GM15510 (cell line): ENCODE results near the gene CD58.

Experiments used
- POLR2A ChIP-seq: IDR thresholded peaks from 3 replicates; pipeline ENCODE4 v1.6.1; 2011; ENCODE audit warnings: borderline replicate concordance; ENCODE audit not compliant: insufficient read length; ENCODE audit errors: extremely low read depth

Gene CD58

DNA sequence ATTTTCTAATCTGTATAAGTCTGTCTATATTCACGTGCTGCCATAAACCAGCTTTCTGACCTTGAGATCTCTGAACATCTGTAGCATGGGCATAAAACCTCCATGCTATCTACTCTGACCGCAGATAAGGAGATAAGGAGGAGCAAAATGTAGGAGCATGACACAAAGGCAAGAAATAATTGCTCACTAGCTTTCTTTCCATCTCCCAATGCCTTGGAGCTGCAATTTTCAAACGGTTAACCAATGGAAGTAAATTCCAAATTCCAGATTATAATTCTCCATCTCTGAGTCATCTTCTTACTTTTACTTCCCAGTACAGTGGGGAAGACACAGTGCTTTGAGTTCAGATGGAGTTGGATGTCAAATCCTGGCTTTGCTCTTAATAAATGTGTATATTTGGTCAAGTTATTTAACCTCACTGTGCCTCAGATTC, 41.6 kb downstream of the CD58 start:
- TF ChIP-seq POLR2A = no peak

DNA sequence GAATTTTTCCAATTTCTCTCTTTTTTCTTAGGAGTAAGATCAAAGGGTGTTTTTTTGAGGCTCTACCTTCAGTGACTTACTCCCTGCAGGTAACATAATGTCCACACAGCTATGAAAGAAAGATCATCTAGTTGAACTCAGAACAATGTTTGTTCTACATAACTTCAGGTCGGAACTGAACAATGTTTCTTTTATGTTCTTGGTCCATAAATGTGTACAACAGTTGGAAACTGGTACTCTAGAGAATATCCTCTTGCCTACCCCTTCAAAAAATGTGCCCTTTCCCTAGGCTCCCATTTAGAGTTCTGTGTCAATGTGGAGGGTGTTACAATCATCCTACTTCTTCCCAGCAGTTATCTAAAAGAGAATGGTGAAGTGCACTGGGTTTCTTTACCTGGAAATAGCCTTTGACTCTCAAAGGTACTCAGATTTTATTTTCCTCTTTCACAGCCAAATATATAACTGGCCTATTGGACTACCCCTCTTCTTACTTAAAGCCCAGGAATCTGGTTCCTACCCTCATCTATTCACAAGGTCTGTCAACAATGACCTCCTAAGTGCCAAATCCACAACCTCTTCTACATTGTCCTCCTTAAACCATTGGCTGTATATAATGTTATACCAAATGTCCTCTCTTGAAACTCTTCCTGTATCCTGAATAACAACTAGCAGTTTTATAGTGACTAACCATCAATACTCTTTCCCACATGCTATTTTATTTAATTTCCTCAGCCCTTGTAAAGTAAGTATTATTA, 42.3 kb downstream of the CD58 start:
- TF ChIP-seq POLR2A = no peak

DNA sequence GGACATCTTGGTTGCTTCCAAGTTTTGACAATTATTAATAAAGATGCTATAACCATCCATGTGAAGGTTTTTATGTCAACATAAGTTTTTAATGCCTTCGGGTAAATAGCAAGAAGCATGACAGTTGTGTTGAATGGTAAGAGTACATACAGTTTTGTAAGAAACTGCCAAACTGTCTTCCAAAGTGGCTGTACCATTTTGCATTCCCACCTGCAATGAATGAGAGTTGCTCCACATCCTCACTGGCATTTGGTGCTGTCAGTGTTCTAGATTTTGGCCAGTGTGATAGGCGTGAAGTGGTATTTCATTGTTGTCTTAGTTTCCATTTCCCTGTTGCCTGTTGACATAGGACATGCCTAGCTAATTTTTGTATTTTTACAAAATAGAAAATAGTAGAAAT, 45.4 kb downstream of the CD58 start:
- no peak for TF ChIP-seq POLR2A

DNA sequence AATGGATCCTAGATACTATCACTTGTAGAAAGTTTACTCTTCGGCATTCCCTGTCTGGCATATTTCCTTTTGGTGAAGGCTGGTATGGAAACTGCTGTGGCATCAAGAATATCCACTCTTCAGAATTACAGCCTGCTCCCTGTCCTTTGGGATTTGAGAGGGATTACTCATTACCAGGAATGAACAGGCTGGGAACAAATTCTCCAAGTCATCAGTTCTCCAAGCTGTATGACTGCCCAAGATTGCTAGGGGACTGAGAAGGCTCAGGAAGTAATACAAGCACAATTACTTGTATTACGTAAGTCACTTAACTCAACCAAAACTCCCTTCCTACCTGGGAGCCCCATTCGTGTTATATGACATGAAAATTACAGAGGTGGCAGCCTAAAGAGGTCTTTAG, 49.6 kb downstream of the CD58 start:
- no peak for TF ChIP-seq POLR2A

DNA sequence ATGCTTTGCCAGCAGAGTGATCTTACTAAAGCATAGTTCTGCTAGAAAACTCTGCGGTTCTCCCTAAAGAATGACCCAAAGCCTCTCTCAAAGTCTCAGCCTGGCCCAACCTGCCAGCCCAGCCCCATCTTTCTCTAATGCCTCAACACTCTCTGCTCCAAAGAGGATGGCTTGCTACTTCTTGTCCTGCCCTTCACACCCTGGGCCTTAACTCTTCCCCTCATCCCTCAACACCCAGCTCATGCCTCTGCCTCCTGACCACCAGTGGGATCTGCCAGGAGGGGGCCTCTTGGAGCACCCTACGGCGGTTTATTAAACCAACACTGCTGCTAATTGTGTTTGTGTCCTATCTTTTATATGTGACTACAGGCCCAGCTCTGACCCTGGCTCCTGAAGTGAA, 52.4 kb downstream of the CD58 start:
- no peak for TF ChIP-seq POLR2A

DNA sequence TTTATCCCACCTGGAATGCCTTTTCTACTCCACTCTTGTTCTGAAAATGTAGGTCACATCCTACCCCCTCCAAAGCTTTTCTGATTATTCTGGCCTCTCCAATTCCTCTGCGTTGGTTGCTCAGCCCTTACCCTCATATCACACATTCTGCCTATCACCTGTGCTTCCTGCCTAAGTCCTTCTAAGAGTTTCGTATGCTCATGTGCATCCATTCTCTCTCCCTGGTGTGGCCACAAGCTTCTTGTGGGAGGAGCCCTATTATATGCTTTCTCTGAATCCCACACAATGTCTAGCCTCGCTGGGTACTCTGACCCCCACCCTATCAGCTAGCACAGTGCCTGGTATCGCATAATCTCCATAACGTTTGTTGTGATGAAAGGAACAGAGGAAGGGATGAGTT, 54.2 kb downstream of the CD58 start:
- no peak for TF ChIP-seq POLR2A

DNA sequence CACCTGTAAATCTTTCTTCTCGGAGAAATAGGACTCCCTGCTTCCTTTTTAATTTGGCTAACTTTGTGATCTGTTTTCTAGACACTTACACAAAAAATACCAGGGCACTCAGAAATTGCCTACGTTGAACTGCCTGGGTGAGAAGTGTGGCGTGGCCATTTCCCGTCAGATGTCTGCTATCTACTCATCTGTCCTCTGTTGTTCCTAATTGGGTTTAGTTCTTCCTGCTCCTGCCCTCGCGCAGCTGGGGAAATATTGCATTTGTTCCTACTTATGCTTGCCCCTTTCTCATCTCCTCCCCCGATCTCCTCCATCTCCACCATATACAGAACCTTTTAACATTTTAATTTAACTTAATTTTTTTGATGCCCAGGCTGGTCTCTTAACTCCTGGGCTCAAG, 55.1 kb downstream of the CD58 start:
- TF ChIP-seq POLR2A = no peak

DNA sequence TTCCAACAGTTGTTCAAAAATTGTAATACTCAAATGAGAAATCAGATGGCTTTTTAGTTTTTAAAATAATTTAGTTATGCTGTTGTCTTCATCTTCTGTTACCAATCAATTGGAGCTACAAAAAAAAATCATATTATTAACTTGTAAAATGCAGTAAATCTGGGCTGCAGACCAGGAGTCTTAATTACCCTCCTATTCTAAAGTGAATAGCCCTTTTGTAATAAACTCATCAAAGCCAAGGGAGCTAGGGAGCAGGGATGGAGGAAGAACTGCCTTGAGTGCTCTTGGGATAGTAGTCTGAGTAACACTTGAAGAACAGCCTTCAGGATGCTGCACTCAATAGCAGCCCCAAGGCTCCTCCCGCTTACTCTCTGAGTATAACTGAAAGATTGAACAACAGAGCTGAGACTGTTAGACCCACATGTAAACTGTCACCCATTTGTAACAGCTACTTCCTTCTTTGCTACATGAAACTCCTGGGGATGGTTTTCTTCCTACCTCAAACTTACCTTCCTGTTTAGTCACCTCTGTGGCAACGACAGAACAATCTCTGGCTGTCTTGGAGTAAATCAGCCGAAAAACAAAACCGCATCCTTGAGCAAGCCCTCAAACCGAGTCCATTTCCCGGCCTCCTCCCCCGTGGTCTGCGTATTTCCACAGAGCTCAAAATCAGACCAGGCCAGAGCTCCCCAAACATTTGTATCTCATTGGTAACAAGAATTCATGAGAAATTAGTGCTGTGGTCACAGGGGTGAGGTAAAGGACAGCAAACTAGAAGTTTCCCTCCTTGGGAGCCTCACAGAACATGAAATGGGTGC, 55.9 kb downstream of the CD58 start:
- peak; percentile 5 for TF ChIP-seq POLR2A

DNA sequence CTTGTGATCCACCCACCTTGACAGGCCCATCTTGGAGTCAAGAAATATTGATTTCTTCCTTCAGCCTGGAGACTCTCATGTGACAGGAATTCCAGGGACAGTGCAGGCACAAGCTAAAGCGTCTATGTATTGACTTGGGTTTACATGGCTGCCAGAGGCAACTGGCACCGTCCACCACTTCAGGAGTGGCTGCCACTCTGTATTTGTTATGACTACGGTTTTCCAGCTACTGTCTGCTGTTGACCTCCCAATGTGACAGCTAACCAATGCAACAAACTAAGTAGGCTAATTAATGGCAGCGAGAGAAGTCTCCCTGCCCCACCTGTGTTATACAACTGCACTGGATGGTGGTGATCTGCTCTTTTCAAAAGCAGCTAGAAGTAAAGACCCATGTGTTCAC, 56.9 kb downstream of the CD58 start:
- no peak for TF ChIP-seq POLR2A

DNA sequence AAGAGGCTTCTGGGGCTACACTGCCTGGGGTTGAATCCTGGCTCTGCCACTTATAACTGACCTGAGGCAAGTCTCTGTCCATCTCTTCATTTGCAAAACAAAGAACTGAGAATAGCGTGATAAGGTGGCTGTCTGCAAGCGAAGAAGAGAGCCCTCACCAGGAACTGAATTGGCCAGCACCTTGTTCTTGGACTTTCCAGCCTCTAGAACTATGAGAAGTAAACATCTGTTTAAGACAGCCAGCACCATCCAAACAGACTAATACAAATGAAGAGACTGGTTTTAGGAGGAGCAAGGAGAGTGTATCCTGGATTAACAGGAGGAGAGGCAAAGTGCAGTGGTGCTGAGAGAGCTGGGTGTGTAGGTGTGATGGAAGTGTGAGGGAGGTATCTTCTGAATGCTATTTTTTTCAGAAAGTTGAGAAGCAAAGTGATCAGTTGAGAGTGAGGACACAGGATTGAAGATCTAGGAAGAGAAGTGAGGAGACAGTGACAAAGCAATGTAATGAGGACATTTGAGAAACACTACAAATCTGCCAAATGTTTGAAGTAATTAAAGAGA, 59.3 kb downstream of the CD58 start:
- TF ChIP-seq POLR2A = no peak

DNA sequence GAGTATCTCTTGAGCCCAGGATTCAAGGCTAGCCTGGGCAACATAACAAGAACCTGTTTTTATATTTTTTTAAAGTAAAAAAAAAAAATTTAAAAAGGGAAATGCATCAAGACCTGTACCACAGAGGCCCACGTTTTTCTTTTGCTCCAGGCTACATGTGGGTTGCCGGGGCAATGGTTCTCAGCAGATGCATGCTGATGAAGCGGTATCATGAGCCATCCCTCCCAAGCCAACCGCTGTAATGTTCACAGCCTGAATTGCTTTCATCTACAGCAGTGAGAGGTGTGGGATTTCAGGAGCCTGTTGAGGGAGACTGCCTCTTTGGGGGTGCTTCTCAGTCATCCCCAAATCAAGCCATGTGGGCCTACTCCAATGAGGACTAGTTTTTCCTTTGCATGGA, 60.5 kb downstream of the CD58 start:
- TF ChIP-seq POLR2A = no peak

DNA sequence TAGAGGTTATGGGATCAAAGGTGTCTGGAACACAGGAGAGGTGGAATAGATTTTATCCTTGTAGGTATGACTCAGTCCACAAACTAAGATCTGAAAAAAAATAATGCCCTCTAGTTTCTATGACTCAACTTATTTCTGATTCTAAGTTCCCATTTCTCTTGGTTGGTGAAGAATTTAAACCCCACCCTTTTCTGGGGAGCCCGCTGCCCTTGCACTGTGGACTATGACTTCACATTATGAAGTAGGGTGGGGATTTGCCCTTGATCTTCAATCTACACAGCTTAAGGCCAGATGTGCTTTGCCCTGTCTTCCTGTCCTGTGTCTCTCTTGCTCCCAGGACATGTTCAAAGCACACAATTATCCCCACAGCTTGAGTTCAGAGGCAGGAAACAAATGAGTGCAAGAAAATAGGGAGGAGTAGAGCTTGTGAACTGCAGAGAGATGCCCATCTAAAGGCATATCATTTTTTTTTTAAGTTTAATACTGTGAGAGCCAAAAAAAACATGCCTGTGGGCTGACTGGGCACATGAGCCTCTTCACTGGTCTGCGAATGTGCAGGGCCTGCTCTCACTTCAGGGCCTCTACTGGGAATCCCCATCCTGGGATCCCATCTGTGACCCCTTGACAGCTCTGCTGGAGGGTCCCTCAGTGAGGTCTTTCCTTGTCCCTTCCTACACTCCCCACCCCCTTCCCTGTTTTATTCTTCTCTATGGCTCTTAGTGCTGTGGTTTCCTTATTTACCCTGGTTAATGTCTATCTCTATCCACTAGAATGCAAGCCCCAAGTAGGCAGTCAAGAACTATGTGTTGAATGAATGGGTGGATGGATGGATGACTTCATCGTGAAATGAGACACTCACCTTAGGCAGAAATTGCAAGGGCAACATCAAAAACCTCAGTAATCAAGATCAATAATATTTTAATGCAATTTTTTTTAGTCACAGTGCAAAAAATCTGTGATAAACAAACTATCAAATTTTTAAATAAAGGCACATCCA, 61.5 kb downstream of the CD58 start:
- TF ChIP-seq POLR2A = no peak

DNA sequence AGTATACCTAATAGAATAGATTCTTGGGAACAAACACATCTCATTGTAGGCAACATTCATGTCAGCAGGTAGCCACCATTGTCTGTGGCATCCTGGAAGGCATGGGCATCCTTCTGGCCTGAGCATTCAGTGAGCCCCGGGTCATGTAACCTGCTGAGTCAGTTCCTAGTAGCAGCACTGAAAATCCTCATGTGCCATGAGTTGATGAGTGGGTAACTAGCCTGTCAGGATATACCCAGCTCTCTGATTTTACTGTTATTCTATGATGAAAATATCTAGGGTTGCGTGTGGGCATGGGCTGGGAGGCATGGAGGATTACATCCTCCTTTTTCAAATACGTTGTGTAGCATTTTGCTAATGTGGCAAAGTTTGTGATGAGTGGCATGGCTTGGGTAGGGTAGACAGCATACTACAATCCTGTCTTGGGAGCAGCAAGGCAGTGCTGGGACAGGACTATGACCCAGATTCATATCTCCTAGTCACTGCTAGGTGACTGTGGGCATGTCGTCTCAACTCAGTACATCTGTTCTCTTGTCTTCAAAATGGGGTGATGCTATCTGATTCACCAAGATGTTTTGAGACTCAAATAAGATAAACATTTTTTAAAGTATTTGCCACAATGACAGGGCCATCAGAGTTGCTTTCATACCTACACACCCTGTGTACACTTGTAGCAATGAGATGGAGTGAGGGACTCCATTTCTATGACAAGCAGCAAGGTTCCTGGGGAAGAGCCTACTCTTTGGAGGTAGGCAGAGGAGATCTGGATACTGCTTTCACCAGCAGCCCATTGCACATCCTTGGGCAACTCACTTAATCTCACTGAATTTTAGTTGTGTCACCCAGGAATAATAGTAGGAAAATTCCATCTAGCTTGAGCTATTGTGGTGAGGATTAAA, 62.5 kb downstream of the CD58 start:
- no peak for TF ChIP-seq POLR2A
